T-helper 2 cell treated with Interferon-gamma antibody and Interleukin-4, amounts not matched to agents 5 μg/mL and 100 μg/mL, for 36 hours (primary cell): Measurements from ENCODE around the gene SCO2.

Experiments used
- DNase-seq: peaks from one replicate; pipeline ENCODE4 v3.0.0; 2021; ENCODE audit warnings: low spot score
- H3K27ac Mint-ChIP-seq: one replicate; pipeline ENCODE4 v1.8.0; 2021; ENCODE audit warnings: mild to moderate bottlenecking, mixed read lengths
- H3K27me3 Mint-ChIP-seq: one replicate; pipeline ENCODE4 v1.8.0; 2021; ENCODE audit warnings: low read depth, mixed read lengths
- H3K36me3 Mint-ChIP-seq: one replicate; pipeline ENCODE4 v1.8.0; 2021; ENCODE audit warnings: low read depth, mixed read lengths
- H3K4me1 Mint-ChIP-seq: one replicate; pipeline ENCODE4 v1.8.0; 2021; ENCODE audit warnings: low read depth, mixed read lengths
- H3K4me3 Mint-ChIP-seq: one replicate; pipeline ENCODE4 v1.8.0; 2022; ENCODE audit warnings: mild to moderate bottlenecking, moderate library complexity, mixed read lengths
- H3K9me3 Mint-ChIP-seq: one replicate; pipeline ENCODE4 v1.8.0; 2021; ENCODE audit warnings: mixed read lengths

Gene SCO2

DNA sequence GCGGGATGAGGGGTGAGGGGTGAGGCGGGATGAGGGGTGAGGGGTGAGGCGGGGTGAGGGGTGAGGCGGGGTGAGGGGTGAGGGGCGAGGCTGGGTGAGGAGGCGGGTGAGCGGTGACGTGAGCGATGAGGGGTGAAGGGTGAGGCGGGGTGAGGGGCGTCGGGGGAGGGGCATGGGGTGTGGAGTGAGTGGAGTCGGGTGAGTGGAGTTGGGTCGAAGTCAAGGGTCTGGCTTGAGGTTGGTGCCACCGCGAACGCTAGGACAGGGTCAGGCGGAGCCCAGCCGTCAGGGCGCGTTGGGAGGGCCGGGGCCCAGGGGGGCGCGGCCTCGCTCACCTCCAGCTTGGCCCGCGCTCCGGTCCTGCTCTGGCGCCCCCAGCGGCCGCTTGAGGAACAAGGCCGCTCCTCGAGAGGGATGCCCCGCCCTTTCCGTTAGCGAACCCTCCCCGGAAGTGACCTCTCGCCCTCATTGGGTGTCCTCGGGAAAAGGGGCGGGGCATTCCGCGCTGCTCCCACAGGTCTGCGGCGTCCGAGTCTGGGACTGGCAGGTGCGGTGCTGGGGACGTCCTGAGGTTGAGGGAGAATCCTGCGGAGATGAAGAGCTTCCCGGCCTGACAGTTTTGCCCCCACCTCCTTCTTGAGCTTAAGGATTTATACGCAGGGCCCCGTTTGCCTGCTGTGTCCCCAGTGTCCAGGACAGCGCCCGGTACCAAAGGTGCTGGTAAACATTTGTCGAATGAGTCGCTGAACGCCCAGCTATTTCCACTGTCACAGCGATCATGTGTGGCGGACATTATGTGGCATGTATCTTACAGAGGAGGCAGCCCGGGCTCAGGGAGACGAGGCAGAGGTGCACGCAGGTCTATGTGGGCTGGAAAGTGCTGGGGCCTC, 37.4 kb upstream of the SCO2 start, which contains the start of gene SYCE3:
SYCE3 (minus strand) TSS at position 397 of the 890 bp plus-strand sequence. CDS start 6,514 bp downstream, outside the sequence.
- peak within 1 kb of the TSS; percentile 88 for H3K4me3 Mint-ChIP-seq
- H3K4me1 Mint-ChIP-seq = peaks cover 19% of the 10 kb centered on the region
- peaks cover 23% of the 10 kb centered on the region for H3K27me3 Mint-ChIP-seq
- H3K9me3 Mint-ChIP-seq = no peaks in the 10 kb centered on the region
- peak; percentile 96 for DNase-seq
- peak within 1 kb of the TSS; percentile 71 for H3K27ac Mint-ChIP-seq
- peaks cover 3% of the 10 kb centered on the region for H3K36me3 Mint-ChIP-seq

DNA sequence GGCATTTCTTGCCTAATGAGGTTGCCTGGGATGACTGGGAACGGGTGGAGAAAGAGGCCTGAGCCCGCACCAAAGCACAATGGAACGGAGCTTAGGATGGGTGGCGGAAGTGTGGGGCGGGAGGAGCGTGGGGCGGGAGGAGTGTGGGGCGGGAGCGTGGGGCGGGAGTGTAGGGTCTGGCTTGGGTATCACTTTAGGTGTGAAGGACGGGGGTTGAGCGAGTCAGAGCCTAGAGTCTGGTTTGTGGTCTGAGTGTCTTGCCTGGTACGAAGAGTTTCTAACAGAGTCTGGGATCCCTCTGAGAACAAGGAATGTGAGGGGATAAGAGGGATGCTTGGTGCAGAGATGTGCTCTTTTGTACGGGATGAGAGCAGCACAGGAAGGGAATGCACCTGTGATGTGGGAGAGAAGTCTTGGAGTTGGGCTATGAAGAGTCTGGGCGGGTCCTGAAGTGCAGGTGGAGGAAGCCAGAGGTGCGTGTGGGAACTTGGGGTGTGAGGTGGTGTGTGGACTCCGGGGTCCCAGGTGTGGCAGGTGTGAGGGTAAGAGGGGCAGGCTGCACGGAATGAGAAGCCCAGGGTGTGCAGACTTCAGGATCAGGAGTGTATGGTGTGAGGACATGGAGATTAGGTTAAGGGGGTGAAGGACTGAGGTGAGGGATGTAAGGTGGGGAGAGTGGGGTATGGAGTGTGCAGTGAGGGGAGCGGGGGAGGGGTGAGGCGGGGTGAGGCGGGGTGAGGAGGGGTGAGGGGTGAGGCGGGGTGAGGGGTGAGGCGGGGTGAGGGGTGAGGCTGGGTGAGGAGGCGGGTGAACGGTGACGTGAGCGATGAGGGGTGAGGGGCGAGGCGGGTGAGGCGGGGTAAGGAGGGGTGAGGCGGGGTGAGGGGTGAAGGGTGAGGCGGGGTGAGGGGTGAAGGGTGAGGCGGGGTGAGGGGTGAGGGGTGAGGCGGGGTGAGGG, 36.3 kb upstream of the SCO2 start:
- Mint-ChIP-seq H3K4me1 (peaks cover 19% of the 10 kb centered on the region), H3K9me3 (no peaks in the 10 kb centered on the region), H3K27ac (peak overlapping the region; percentile 71), H3K27me3 (peaks cover 24% of the 10 kb centered on the region), H3K36me3 (no peaks in the 10 kb centered on the region), H3K4me3 (peak overlapping the region; percentile 56)
- no peak for DNase-seq

DNA sequence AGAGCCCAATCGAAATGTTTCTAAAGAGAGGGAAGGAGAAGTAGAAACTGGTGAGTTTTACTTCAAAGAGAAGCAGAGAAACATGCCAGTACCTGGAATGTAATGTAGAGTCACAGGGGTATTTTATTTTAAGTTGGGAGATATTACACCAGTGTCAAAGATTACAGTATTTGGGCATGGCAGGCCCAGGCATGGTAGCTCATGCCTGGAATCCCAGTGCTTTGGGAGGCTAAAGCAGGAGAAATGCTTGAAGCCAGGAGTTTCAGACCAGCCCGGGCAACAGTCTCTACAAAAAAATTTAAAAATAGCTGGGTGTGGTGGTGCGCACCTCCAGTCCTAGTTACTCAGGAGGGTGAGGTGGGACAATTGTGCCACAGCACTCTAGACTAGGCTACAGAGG, 34.6 kb upstream of the SCO2 start:
- H3K27ac Mint-ChIP-seq = no peak overlapping the region
- no peak overlapping the region for H3K4me3 Mint-ChIP-seq

DNA sequence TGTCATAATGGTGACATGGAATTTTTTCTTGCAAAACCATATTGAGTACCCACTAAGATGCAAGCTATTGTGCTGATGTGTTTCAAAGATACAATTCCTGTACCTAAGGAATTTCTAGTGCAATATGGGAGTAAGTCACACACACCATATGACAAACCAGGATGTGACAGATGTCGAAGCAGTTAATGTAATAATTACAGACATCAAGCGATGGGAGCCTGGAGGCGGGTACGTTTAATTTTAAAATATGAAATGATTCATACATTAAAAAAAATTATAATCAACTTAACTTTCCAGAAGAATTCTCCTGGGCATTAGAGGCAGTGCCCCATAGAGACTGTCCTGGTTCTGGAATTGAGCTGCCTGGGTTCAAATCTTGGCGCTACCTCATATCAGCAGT, 31.3 kb upstream of the SCO2 start:
- no peaks in the 10 kb centered on the region for H3K9me3 Mint-ChIP-seq
- no peak overlapping the region for H3K27ac Mint-ChIP-seq
- peaks cover 20% of the 10 kb centered on the region for H3K27me3 Mint-ChIP-seq
- H3K4me3 Mint-ChIP-seq = no peak overlapping the region
- H3K4me1 Mint-ChIP-seq = peaks cover 6% of the 10 kb centered on the region
- no peaks in the 10 kb centered on the region for H3K36me3 Mint-ChIP-seq
- DNase-seq = no peak

More for the DNA sequence above, 34.6 kb upstream of the SCO2 start:
- peaks cover 19% of the 10 kb centered on the region for H3K4me1 Mint-ChIP-seq
- H3K36me3 Mint-ChIP-seq = no peaks in the 10 kb centered on the region
- peaks cover 29% of the 10 kb centered on the region for H3K27me3 Mint-ChIP-seq
- DNase-seq = no peak
- H3K9me3 Mint-ChIP-seq = no peaks in the 10 kb centered on the region

DNA sequence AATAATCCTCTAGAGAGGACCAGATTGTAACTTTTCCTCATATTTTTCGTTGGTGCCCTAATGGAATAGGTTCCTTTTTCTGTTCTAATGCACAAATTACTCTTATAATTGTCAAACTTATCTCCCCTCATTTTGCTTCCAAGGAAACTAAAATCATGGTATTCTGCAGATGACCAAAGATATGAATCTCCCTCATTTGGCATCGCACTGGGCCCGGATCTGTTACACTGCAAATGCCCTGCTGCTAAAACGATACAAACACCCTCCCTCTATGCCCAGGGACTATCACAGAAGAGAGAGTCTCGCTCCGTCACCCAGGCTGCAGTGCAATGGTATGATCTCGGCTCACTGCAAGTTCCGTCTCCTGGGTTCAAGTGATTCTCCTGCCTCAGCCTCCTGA, 27.9 kb upstream of the SCO2 start:
- no peak overlapping the region for H3K27ac Mint-ChIP-seq
- no peak for DNase-seq
- H3K27me3 Mint-ChIP-seq = peaks cover 6% of the 10 kb centered on the region
- H3K4me3 Mint-ChIP-seq = no peak overlapping the region
- peaks cover 2% of the 10 kb centered on the region for H3K4me1 Mint-ChIP-seq
- H3K36me3 Mint-ChIP-seq = no peaks in the 10 kb centered on the region
- H3K9me3 Mint-ChIP-seq = no peaks in the 10 kb centered on the region

DNA sequence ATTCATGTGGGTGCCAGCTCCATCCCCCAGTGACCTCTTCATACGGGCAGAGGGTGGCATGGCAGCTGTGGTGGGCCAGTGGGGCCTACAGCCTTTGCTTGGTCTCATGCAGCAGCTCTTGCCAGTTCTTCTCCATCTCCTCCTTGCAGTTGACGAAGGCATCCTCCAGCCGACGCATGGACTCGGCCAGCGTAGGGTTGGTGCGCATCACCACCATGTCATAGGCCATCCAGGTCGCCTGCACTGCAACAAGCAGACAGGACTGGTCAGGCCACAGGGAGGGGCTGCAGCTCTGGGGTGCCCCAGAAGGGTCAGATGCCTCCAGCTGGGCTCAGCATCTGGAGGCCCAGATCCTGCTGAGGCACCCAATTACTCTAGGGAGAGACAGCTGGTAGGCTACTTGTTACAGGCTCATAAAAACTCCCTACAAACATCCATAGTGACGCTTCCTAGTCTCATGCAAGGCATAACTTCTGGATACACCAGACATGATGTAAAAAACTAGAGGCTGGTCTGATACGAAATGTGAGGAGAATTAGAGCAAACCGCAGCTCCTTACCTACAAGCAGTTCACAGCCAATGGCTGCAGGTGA, 25.9 kb upstream of the SCO2 start:
- no peaks in the 10 kb centered on the region for H3K36me3 Mint-ChIP-seq
- H3K27me3 Mint-ChIP-seq = peaks cover 1% of the 10 kb centered on the region
- no peak for DNase-seq
- H3K4me3 Mint-ChIP-seq = no peak overlapping the region
- peaks cover 5% of the 10 kb centered on the region for H3K4me1 Mint-ChIP-seq
- no peaks in the 10 kb centered on the region for H3K9me3 Mint-ChIP-seq
- H3K27ac Mint-ChIP-seq = no peak overlapping the region

DNA sequence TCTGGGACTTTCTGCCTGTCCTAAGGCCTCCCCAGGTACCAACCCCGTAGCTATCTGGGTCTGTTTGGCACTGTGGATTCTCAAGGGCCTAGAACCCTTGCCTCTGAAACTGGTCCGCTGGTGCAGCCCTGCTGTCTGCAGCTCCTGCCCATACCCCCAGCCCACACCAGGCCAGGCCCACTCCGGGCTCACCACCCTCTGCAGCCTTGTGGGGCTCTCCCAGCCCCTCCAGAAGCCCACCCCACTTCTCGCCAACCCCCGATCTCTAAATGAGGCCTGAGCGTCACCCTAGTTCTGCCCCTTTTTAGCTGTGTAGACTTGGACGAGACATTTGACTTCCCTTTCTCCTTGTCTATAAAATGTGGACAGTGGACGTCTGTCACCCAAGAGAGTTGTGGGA, 25.0 kb upstream of the SCO2 start:
- no peaks in the 10 kb centered on the region for H3K27me3 Mint-ChIP-seq
- no peaks in the 10 kb centered on the region for H3K36me3 Mint-ChIP-seq
- peaks cover 11% of the 10 kb centered on the region for H3K4me1 Mint-ChIP-seq
- no peak for DNase-seq
- H3K9me3 Mint-ChIP-seq = no peaks in the 10 kb centered on the region
- H3K4me3 Mint-ChIP-seq = peak overlapping the region; percentile 70
- peak overlapping the region; percentile 79 for H3K27ac Mint-ChIP-seq

DNA sequence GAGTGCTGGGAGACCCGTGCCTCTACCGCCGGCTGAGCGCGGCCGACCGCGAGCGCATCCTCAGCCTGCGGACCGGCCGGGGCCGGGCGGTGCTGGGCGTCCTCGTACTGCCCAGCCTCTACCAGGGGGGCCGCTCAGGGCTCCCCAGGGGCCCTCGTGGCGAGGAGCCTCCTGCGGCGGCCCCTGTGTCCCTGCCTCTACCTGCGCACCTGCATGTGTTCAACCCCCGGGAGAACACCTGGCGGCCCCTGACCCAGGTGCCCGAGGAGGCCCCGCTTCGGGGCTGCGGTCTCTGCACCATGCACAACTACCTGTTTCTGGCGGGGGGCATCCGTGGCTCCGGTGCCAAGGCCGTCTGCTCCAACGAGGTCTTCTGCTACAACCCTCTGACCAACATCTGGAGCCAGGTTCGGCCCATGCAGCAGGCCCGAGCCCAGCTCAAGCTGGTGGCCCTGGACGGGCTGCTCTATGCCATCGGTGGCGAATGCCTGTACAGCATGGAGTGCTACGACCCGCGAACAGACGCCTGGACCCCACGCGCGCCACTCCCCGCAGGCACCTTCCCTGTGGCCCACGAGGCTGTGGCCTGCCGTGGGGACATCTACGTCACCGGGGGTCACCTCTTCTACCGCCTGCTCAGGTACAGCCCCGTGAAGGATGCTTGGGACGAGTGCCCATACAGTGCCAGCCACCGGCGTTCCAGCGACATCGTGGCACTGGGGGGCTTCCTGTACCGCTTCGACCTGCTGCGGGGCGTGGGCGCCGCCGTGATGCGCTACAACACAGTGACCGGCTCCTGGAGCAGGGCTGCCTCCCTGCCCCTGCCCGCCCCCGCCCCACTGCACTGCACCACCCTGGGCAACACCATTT, 23.8 kb upstream of the SCO2 start:
- Mint-ChIP-seq H3K27ac (peak overlapping the region; percentile 71), H3K9me3 (no peaks in the 10 kb centered on the region), H3K36me3 (no peaks in the 10 kb centered on the region), H3K4me1 (peaks cover 23% of the 10 kb centered on the region), H3K4me3 (peak overlapping the region; percentile 69), H3K27me3 (no peaks in the 10 kb centered on the region)
- no peak for DNase-seq

DNA sequence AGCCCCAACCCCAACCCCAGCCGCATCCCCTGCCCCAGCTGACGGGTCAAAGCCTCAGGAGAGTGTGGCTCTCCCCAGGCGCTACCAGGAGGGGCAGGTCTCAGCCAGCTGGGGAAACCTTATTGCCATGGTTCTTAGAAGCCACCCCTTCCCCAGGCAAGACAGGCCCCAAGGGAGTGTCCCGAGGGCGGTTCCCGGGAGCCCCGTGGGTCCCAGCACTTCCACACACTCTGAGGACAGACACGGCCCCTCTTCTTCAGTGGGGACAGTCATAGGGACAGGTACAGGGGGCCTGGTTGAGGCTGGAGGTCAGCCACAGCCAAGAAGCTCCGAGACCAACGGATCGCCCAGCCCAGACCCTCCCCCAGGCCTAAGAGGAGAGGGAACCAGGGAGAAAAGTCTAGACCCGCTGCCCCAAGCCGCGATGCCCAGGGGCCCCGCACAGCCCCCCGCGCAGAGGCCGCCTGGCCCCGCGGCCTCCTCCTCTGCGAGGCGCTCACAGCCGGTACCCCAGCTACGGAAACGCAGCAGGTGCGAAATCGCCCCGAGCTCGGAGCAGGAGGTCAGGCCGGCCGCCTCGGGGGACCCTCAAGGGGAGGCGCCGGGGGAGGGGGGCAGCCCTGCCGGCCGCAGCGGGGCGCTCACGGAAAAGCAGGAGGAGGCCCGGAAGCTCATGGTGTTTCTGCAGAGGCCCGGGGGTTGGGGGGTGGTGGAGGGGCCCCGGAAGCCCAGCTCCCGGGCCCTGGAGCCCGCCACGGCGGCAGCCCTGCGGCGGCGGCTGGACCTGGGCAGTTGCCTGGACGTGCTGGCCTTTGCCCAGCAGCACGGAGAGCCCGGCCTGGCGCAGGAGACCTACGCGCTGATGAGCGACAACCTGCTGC, 22.9 kb upstream of the SCO2 start:
- DNase-seq = no peak
- Mint-ChIP-seq H3K27ac (peak overlapping the region; percentile 84), H3K4me3 (peak overlapping the region; percentile 50)

DNA sequence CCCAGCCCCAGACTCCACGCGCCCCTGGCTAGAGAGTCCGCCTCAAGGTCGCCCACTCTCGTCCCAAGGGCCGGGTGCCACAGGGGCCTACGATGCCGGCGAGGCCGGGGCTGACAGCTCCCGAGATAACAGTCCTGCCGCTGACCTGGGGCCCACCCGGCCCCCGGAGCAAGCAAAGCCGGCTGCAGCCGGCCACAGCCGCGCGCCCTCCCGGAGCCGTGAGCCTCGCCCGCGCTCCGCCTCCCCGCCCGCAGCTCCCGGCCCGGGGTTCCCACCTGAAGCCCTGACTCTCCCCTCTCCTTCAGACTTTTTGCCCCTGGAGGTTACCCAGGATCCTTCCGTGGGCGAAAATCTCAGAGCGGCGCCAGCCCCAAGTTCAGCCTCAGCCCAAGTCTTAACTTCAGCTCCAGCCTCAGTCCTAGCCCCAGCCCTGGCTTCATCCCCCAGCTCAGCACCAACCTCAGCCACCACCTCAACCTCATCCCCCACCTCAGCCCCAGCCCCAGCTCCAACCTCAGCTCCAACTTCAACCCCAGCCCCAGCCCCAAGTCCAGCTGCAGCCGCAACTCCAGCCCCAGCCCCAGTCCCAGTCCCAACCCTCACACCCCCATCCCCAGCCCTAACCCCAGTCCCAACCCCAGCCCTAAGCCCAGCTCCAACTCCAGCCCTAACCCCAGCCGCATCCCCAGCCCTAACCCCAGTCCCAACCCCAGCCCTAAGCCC, 22.0 kb upstream of the SCO2 start:
- DNase-seq = no peak
- no peaks in the 10 kb centered on the region for H3K36me3 Mint-ChIP-seq

More for the DNA sequence above, 22.9 kb upstream of the SCO2 start:
- no peaks in the 10 kb centered on the region for H3K27me3 Mint-ChIP-seq
- H3K9me3 Mint-ChIP-seq = no peaks in the 10 kb centered on the region
- H3K36me3 Mint-ChIP-seq = no peaks in the 10 kb centered on the region
- H3K4me1 Mint-ChIP-seq = peaks cover 23% of the 10 kb centered on the region

DNA sequence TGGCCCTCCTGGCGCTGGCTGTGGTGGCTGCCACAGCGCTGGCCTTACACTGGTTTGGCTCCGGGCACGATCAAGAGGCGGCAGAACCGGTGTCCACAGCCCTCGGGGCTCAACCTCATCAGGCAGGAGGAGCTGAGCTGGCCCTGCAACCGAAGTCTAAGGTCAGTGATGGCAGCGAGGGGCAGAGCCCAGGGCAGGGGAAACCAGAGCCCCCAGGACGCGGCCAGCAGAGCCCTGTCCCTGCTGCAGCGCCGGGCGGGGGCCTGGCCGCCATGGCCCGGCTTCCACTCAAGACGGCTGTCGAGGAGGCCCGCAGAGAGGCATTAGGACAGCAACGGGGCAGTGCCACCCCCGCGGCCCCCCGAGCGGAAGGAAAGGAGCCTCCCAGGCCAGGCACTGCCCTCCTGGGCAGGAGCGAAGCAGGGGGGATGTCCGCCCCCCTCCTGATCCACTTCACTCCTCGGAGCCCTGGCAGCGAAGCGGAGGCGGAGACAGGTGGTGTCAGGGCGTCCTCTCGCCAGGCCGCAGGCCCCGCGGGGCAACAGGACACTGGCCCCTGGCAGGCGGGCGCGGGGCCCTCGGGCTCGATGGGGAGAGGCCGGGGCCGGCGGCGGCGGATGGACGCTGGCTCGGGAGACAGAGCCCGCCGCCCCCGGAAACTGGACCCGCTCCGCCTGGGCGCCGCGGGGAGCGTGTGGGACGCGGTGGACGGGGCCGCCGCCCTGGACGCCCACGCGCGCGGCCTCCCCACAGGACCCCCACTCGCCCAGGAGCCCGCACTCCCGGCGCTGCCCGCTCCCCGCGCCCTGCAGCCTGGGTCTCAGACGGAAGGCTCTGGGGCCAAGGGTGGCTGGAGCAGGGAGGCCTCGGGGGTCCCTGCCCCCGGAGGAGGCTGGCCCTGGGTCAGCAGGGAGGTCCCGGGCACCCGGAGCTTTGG, 21.2 kb upstream of the SCO2 start:
- Mint-ChIP-seq H3K27me3 (no peaks in the 10 kb centered on the region), H3K36me3 (no peaks in the 10 kb centered on the region), H3K4me1 (peaks cover 32% of the 10 kb centered on the region), H3K9me3 (no peaks in the 10 kb centered on the region), H3K27ac (no peak overlapping the region), H3K4me3 (peak overlapping the region; percentile 38)
- DNase-seq = no peak

More for the DNA sequence above, 22.0 kb upstream of the SCO2 start:
- Mint-ChIP-seq H3K9me3 (no peaks in the 10 kb centered on the region), H3K27ac (peak overlapping the region; percentile 72), H3K4me1 (peaks cover 26% of the 10 kb centered on the region), H3K4me3 (peak overlapping the region; percentile 36), H3K27me3 (no peaks in the 10 kb centered on the region)
